Measurements from ENCODE around the gene DNAJC1.

Gene DNAJC1

DNA sequence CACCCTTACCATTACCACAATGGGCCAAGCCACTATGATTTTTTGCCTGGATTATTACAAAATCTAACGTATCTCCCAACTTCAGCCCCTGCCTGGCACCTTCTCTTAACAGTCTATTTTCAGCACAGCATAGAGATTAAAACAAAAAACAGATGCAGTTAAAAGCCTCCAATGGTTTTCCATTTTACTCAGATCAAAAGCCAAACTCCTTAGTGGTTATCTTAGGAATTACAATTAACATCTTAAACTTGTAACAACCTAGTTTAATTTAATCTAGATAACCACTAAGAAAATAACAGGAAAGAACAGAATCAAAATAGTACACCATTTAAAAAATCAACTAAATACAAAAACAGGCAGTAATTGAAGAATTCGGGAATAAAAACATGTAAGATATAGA lies 43.5 kb downstream of the DNAJC1 start:
- DNase-seq (ENCODE audit: low spot score), result no peak

DNA sequence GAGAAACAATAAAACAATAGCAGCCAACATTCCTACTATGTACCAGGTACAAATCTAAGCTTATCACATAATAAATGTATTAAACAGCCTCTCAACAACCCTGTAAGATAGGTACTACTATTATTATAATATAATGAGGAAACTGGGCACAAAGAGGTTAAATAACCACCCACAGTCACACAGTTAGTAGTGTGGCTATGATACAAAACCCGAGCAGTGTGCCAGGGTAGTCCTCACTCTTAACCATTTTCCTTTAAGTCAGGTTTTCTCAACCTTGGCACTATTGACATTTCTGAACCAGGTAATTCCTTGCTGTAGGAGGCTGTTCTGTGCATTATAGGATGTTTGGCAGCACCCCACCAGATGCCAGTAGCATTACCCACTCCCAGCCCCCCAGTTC lies 48.8 kb downstream of the DNAJC1 start:
- DNase-seq (ENCODE audit: low spot score), result no peak

DNA sequence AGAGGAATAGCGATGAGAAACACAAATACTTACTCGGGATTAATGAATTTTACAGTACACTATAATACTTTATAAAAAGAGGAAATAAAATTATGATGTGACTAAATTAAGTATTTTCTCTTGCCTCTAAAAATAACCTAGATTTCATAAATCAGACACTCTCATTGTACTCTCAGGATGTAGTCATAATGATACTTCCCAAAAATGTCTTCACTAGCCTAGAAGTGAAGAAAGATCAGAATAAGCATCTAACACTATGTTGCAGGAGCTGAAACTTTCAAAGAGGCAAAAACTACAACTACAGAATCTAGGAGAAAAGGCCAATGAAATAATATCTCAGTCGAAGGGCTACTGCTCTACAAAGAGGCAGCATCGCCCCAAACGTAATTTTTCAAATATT lies 49.4 kb downstream of the DNAJC1 start:
- no peak for DNase-seq (ENCODE audit: low spot score)

DNA sequence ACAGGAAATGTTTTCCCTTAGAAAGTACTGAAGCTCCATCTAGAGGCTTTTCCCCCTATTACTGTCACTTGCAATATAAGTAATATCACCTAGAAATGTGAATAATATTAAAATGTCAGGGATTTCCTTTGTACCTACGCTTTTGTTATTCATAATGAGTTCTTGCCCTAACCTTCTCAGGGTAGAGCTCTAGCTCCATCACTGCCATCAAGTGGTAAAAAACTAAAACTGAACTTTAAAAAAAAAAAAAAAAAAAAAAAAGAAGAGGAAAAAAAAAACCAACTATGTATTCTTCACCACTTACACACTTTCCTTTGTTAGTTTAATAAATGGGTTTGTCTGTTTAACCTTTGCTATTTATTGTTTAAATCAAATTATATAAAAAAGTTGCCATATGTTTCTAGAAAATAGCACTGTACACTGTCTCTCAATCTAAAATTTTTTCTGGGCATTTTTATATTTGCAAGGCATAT lies 49.9 kb downstream of the DNAJC1 start:
- peak; percentile 12 for DNase-seq (ENCODE audit: low spot score)

DNA sequence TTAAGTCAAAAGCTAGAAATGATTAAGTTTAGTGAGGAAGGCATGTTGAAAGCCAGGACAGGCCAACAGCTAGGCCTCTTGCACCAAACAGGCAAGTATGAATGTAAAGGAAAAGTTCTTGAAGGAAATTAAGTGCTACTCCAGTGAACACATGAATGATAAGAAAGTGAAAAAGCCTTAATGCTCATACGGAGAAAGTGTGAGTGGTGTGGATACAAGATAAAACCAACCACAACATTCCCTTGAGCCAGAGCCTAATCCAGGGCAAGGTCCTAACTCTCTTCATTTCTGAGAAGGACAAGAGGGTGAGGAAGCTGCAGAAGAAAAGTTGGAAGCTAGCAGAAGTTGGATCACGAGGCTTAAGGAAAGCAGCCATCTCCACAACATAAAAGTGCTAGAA lies 53.0 kb downstream of the DNAJC1 start:
- DNase-seq (ENCODE audit: low spot score), result no peak

DNA sequence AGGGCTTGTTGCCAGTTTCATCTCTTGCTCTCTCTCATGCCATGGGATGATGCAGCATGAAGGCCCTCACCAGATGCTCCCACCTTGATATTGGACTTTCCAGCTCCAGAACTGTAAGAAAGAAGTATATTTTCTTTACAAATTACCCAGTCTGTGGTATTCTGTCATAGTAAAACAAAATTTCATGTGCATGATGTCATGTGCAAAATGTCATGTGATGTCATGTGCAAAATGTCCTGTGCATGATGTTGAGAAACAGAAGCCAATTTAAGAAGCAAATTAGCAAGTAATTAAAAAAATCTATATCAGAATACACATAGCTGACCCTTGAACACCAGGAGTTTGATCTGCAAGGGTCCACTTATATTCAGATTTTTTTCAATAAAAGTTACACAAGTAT lies 56.6 kb downstream of the DNAJC1 start:
- DNase-seq (ENCODE audit: low spot score), result no peak

DNA sequence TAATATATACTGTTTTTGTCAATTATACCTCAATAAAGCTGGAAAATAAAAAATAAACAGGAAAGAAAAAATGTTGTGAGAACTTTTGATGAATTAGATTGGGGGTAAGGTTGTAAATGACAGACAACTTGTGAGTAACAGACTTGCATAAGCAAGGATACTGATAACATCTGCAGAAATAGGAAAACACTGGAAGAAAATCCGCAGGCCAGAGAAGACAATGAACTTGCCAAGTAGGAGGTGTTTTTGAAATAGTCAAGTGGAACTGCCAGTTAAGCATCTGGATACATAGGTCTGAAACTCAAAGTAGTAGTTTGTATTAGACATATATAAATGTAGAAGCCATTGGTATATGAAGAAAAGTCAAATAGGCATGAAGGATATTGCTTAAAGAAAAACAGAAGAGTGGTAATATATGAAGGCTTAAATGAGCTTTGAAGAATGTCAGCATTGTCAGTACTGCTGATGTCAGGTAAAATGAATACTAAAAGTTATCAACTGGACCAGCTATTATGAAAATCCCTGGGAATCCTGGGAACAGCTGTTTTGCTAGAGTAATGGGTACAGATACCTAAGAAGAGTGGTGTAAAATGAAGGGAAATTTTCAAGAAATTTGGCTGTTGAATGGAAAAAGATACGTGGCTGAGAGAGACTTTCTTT lies 58.7 kb downstream of the DNAJC1 start:
- no peak for DNase-seq (ENCODE audit: low spot score)

DNA sequence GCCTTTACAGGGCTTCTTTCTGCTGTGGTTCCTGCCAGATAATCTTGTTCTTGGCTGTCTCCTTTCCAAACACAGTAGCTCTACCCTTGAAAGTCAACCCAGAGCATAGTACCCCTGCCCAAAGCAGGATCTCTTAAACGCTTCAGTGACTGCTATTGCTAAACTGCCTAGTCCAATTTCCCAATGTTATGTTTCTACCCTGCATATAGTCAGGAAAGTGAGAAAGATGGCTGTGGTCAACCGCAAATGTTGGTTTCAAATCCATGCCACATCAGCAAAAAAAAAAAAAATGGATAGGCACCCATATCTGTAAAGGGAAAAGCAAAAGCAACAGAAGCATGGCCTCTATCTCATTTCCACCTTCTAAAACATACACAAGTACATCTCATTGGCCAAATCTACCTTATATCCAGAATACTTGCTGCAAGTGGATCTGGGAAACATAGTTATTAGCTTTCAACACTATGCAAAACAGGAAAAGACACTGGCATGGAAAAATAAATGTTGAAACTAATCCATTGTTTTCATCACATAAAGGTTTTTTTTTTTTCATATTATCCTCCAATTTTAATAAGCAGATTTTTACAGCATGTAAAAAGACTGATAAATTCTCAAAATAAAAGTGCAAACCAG lies 59.8 kb downstream of the DNAJC1 start:
- no peak for DNase-seq (ENCODE audit: low spot score)

DNA sequence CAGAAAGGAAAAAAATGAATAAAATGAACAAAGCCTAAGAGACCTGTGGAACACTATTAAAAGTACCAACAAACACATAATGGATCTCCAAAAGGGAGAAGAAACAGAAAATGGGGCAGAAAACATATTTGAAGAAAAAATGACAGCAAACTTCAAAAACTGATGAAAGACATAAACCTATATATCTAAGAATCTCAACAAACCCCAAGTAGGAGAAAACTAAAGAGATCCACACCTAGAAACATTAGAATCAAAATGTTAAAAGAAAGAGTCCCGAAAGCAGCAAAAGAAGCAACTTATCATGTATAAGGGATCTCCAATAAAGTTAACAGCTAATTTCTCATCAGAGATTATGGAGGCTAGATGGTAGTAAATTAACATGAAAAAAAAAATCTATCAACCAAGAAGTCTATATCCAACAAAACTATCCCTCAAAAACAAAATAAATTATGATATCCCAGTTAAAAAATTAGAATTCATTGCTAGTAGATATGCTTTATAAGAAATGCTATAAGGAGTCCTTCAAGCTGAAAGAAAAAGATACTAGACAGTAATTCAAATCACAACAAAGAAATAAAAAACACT lies 68.0 kb downstream of the DNAJC1 start:
- no peak for DNase-seq (ENCODE audit: low spot score)

DNA sequence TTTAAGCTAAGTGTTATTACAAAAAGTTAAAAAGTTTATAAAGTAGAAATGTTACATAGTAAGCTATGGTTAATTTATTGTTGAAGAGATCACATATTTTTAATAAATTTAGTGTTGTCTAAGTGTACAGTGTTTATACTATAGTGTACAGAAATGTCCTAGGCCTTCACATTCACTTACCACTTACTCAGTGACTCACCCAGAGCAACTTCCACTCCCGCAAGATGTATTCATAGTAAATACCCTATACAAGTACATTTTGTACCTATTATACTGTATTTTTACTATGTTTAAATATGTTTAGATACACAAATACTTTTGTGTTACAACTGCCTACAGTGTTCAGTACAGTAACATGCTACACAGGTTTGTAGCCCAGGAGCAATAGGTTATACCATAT lies 69.2 kb downstream of the DNAJC1 start:
- DNase-seq (ENCODE audit: low spot score), result no peak

DNA sequence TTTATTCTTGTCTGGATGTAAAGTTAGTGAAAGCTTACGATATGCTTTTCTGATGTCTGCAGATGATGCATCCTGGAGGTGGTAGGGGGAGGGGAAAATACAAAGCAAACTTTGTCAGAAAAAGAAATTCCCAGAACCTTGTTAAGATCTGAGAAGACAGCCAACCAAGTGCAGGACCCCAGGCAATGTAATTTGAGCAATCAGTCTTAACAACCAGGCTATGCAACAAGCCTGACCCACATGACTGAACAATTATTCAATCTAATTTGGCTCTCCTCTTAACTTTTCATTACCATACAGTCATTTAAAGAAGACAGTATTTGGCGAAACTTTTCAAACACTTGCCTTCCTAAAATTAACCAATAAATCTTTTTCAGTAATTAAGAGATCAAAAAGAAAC lies 74.5 kb downstream of the DNAJC1 start:
- DNase-seq (ENCODE audit: low spot score), result no peak

DNA sequence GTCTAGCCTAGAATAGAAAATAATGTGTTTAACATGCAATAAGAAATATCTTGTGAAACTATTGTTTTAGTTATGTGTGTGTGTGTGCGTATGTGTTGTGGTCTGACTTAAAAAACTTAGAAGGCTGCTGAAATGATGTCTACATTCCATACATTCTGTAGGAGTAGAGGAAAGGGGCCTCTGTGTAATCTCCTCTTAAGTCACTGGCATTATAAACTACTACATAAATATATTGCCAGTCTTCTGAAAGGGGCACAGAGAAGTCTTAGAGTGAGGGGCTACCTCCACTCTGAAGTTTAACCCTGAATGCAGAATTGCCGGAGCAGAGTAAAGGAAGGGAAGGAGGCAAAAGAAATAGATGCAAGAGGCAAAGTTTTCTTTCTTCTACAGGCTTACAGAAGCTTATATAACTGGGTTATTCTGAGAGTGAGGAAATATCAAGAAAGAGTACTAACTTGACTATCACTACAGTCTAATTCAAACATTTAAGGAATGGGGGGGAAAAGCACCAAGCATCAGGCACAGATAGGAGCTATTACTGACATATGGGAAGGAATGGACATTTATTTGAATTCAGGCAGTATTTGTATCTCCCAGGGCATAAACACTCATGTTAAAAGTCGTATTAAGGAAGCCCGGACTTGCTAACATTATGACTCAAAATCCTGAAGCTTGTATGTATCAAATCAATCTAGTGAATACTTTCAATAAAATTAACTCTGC lies 75.7 kb downstream of the DNAJC1 start:
- DNase-seq (ENCODE audit: low spot score), result no peak

DNA sequence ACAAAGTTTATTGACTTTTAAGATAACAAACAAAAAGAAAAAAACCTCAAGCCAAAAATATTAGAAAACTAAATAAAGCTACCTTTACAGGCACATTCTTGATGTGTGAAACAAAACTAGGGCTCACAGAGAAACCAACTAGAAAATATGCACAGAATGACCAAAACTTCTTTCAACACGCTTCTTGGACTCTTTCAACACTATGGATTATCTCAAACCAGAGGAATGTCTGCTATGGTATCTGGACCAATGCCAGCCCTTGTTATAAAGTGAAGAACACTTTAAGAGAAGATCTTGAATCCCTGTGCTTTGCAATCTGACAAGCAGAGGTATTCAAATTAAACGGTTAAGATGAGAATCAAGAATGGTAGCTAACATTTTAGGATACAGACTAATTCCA lies 76.6 kb downstream of the DNAJC1 start:
- DNase-seq (ENCODE audit: low spot score), result peak; percentile 64

DNA sequence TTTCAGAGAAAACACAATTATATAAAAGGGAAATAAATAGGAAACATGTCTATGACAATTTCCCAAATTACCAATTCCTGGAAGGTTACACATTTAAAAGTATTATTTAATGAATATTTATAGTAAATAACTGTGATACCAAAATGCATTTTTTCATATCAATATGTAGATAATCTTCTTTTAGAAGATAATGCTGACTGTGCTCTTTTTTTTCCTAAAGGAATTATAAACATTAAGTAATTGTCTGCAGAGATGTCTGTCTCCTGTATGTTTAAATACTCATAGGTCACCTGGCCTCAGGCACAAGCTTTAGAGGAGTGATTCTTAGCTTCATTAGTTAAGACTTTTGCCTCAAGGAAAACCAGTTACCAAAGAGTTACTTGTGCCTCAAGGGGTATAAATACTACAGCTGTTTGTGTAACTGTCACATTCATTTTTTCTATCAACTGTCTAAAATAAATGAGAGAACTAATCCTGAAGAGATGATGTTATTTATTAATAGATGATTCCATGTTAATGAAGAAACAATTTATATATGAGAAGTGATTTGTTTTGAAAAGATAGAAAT lies 77.1 kb downstream of the DNAJC1 start:
- DNase-seq (ENCODE audit: low spot score), result no peak

DNA sequence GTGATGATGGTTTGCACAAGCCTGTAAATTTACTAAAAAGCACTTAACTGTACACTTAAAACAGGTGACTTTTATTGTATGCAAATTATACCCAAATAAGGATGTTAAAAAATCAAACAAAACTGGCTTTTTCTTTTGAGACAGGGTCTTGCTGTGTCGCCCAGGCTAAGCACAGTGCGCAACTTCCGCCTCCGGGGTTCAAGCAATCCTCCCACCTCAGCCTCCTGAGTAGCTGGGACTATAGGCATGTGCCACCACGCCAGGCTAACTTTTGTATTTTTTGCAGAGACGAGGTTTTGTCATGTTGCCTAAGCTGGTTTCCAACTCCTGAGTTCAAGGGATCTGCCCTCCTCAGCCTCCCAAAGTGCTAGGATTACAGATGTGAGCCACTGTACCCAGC lies 77.7 kb downstream of the DNAJC1 start:
- DNase-seq (ENCODE audit: low spot score), result no peak

DNA sequence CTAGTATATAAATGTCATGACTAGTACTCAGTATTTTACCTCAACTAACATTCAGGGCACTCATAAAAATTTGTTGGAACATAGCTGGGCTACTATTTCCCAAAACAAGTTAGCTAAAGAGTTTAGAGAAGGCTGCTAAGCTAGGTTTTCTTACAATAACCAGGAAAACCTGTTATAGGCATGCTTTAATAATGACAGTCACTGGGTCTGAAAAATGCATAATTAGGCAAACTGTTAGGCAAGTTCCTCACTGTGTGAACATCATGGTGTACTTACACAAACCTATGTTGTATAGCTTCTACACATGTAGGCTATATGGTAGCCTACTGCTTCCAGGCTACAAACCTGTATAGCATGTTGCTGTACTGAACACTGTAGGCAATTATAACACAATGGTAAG lies 79.0 kb downstream of the DNAJC1 start:
- DNase-seq (ENCODE audit: low spot score), result no peak

DNA sequence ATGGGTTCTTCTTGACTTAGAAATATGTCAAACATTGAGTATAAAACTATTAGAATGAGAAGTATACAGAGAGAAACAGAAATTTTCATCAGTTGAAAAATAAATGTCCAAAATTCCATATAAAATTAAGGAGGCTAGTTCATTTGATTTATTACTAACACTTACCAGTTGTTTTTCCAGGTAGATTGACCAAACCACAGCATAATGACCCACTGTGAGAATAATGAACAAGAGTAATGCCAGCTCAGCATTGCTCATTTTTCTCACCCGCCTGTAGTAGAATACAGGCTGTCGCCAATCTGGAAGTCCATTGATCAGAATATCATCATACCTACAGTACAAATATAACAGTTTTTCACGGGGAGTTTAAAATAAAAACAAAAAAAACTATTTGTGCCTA lies 82.9 kb downstream of the DNAJC1 start:
- DNase-seq (ENCODE audit: low spot score), result no peak

DNA sequence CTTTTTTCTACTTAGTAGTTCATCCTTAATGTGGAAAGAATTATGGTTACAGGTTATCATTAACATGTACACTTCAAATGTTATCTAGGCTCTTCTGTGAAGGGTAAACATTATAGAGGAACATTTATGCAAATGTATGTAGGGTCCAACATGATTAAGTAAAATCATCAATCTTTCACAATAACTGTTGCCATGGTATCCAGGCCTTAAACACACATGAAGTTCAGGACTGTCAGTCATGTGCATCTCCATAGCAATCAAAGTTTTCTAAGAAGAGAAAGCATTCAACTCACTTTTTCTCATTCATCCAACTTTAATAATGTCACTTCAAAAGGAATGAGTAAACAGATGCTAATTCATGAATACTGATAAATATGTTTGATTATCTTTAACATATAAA lies 83.6 kb downstream of the DNAJC1 start:
- DNase-seq (ENCODE audit: low spot score), result no peak

DNA sequence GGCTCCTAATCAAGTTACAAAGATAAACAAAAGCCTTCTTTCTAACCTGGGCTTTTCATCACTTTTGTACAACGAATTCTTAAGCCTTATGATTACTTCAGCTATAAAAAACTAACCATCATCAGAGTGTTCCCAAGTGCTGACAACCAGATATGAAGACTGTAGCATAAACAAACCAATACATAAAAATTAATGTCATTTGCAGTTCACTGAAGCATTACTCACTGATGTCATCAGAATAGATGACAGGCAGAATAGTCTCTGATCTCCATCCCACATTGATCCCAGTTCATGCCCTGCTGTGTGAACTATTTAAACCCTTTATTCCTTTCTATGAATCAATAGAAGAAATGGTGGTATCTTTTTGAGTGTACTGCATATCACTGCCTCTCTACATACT lies 84.4 kb downstream of the DNAJC1 start:
- no peak for DNase-seq (ENCODE audit: low spot score)

DNA sequence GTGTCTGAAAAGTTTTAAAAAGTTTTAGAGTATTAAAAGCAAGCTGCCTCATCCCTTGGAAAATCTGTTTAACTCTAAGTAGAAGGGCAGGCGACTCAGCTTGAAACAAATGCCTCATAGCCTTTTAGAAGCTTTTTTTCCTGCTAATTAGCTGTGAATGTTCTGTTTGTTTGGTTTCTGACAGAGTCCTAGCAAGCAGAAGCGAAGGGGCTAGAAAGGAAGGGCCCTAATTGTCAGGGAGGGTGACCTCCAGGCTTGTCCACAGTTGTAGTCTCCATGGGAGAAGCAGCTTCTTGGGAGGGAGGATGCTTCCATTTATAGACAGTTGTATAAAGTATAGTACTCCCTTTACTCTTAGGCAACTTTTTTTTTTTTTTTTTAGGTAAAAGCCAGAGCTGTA lies 90.9 kb downstream of the DNAJC1 start:
- DNase-seq (ENCODE audit: low spot score), result no peak

DNA sequence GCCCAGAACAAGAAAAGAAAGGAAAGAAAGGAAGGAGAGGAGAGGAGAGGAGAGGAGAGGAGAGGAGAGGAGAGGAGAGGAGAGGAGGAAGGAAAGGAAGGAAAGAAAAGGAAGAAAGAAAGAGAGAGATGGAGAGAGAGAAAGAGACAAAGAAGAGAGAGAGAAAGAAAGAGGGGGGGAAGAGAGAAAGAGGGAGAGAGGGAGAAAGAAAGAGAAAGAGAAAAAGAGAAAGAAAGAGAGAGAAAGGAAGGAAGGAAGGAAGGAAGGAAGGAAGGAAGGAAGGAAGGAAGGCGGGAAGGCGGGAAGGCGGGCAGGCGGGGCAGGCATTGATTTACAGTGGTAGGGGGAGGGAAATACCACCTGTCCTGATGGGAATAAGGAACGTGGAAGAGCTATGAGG lies 92.7 kb downstream of the DNAJC1 start:
- DNase-seq (ENCODE audit: low spot score), result no peak

DNA sequence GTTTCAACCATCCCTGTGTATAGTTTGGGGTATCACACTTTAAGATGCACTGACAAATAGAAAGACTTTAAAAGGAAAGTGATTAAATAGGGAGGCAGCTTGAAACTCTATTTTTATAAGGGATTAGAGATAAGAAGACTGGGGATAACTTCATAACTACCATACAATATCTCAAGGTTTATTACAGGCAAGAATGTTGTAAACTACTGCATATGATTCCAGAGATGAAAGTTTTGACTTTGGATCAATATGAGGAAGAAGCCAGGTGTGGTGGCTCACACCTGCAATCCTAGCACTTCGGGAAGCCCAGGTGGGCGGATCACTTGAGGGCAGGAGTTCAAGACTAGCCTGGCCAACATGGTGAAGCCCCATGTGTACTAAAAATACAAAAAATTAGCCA lies 96.1 kb downstream of the DNAJC1 start:
- no peak for DNase-seq (ENCODE audit: low spot score)

DNA sequence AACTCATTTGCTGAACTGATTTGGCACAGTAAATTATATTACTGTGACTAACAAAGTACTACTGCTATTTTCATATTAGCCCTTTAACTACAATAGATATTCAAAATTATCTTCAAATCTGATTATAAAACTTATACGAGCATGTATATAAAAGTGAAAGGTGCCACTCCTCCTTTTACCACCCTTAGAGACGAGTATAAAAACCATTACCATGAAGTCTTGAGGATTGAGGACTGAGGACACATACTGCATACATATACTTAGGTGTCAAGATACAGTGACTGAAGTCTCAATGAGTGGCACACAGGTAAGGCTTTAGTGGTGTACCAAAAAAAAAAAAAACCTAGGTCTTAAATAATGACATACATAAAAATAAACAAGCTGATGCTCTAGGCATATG lies 98.6 kb downstream of the DNAJC1 start:
- DNase-seq (ENCODE audit: low spot score), result no peak

All from AG08396 (cell line).